ENCODE data around the gene MAP3K4.
"Not testable (repeated sequence)": the region's sequence is repeated elsewhere in the genome, so short reads cannot be mapped to it uniquely, and the experiment has no call there.

The MAP3K4 gene

DNA sequence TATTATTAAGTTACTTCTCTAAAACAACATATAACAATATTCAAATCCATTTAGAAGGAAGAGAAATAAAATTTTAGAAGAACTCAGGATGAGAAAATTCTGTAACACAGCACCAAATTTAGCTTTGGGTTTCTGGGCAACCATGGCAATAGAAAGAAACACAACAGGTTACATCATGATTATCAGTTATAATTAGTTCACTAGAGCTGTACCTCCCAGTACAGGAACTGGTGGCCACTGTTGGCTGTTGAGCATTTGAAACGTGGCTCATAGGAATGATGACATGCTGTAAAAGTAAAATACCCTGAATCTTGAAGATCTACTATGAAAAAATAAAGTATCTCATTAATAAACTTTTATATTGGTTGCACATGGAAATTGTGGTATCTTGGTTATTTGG lies 23.7 kb upstream of the MAP3K4 start:
- DNase-seq (ENCODE audit: low spot score): no peak

DNA sequence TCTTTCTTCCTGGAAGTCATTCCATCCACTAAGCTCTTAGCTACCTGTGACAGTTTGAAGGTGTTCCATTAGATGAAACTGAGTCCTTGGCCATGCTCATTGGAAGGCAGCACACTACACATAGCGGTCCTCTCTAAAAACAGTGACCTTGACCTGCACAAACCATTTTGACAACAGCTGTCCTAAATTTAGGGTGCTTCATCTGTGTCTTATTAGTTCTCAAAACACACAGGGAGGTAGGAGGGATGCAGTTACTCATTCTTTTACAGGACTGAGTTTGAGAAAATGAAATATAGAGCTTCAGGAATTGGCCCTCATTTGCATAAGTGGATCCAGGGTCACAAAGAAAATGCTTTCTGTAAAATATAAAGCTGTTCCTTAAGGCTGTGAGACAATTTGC lies 20.4 kb upstream of the MAP3K4 start:
- DNase-seq (ENCODE audit: low spot score): no peak

DNA sequence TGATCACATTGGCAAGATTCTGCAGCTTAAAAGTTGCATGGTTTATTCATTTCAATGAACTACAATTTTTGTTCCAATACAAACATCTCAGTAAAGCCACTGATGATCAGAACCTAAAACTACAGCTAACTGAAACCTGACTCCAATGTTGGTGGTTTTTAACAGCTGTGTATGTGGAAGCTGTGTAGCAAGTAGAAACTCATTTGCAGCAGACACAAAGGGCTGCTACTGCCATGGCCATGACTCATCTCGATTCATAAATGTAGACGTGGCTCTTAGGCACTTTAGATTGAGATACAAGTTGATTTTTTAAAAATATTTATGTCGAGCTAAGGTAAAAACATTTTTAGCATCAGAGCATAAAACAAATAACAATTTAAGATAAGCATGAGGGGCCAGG lies 19.5 kb upstream of the MAP3K4 start:
- no peak for DNase-seq (ENCODE audit: low spot score)

- DNase-seq (ENCODE audit: low spot score): not testable (repeated sequence)
These were observed 19.0 kb upstream of the MAP3K4 start for GRCh38 chr6:160972594-160972993.

GRCh38 chr6:160973311-160974250 lies 18.0 kb upstream of the MAP3K4 start:
- DNase-seq (ENCODE audit: low spot score): no peak

- DNase-seq (ENCODE audit: low spot score): no peak
These were observed 17.2 kb upstream of the MAP3K4 start for GRCh38 chr6:160974304-160974771.

DNA sequence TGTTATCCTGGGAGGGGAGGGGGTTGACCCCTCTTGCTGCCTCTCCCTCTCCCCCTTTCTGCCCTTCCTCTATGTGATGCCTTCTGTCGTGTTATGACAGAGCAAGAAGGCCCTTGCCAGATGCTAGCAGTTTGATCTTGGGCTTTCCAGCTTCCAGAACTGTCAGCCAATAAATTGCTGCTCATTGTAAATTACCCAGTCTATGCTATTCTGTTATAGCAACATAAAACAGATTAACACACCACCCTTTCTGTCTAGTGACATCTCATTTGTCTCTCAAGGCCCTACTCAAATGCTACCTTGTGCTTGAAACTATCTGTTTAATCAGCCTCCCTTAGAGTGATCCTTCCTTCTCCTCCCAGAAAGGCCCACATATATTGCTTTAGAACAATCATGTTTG lies 16.4 kb upstream of the MAP3K4 start:
- no peak for DNase-seq (ENCODE audit: low spot score)

DNA sequence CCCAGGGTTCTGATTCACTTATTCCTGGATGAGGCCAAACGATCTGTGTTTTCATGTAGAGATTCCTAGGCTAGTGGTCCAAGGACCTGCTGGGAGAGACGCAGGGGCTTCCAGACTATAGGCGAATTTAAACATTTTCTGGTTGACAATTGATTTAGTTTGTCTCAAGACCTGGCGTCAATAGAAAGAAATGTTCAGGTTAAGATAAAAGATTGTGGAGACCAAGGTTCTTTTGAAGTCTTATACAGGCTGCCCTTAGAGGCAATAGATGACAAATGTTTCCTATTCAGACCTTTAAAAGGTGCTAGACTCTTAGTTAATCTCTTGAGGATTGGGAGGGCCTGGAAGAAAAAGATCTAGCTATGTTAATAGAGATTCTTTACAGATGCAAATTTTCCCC lies 15.6 kb upstream of the MAP3K4 start:
- DNase-seq (ENCODE audit: low spot score): not testable (repeated sequence)

GRCh38 chr6:160978141-160978901 lies 13.2 kb upstream of the MAP3K4 start:
- no peak for DNase-seq (ENCODE audit: low spot score)

DNA sequence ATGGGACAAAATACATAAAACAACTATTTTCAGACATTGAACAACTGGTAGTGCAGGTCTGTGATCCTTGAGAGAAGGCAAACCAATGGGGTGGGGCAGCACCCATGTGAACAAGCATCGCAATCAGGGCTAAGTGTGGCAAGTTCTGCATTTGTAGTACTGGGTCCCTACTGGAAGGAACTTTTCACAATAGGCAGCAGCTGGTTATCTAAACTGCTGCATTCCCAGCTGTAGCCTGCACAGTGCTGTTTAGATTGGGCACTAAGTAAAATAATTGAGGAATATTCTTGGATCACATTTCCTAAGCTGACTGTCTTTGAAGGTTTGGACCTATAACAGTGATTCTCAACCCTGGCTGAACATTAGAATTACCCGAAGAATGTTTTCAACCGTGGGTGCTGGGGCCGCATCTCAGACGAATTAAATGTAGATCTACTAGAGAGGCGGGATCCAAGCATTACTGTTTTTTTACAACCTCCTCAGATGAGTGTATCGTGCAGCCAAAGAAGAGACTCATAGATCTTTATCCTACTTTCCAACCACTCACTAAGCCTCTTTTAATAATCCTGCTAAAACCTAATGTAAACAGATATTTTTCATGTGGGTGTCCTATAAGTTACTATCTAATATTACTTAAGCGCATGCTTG lies 12.4 kb upstream of the MAP3K4 start:
- no peak for DNase-seq (ENCODE audit: low spot score)

GRCh38 chr6:160983377-160983948 lies 8.1 kb upstream of the MAP3K4 start:
- DNase-seq (ENCODE audit: low spot score): not testable (repeated sequence)

GRCh38 chr6:160986851-160987250 lies 4.7 kb upstream of the MAP3K4 start:
- DNase-seq (ENCODE audit: low spot score): no peak

DNA sequence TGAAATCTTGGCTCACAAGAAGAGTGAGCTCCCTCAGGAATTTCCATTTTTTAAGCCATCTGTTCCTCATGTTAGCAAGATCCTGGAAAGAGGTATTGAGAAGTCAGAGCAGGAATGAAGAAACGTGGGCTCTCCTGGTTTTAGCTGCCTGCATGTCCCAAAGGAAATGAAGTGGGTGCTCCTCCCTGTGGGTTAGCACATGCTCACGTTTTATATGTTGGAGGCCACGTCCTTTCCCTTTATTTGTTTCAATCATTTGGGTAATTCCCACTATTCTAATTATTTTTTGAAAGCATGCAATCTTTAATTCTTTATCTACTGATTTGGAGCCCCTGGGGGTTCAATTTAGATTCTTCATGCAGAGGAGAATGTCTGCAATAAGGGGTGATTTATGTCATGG lies 4.3 kb upstream of the MAP3K4 start:
- no peak for DNase-seq (ENCODE audit: low spot score)

- no peak for DNase-seq (ENCODE audit: low spot score)
These were observed 643 bp upstream of the MAP3K4 start for GRCh38 chr6:160990847-160991405.

DNA sequence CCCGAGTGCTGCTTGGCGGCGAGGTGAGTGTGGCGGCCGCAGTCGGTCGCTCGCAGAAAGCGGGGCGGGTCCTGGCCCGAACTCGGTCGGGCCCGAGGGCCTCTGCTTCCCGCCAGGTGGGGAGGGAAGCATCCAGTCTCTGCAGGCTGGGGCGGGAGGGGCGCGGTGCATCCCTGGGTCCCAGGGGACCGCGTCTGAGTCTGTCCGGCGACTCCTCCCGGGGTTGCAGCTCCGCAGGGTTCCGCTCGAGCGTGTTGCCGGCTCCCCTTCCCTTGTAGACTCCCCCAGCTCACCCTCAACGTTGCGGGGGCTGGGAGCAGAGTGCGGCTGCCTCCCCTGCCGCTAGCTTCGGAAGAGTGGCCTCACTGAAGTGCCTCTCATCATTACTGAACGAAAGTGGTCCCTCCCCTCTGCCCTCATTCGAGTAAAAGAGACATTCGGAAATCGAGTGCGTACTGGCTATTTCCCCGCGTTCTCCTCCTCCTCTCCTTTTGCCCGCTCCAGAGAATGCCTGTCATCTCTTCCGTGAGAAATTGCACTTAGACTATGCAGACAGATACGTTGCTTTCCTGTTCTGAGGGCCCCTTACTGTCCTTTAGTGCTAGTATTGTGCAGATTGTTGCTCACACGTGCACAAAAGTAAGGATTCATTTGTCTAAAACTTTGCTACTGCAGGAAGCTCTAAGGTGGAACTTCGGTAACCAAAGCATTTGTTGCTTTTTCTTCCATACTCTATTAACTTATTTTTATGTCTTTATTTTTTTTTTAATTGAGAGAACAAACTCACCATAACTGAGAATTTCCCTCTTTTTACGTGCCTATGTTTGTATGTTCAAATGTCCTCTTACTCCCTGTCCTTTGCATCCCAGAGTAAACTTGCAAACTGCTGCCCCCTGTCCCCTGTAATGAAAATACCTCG lies 751 bp downstream of the MAP3K4 start:
- DNase-seq (ENCODE audit: low spot score): peak; percentile 75

DNA sequence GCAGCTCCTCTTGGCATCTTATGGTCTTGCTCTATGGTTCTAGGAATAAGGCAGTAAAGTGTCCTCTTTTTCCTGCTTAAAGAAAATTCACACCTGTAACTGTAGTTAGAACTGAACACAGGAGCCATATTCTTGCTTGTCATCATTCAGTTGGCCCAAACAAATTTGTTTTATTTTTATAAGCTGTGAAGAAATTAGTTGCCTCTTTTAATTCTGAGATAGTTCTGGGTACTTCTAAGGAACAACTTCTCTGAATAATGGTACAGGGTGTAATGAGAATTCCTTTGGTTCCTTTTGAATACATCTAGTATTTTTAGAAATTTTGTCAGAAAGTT lies 1.4 kb downstream of the MAP3K4 start:
- DNase-seq (ENCODE audit: low spot score): no peak

DNA sequence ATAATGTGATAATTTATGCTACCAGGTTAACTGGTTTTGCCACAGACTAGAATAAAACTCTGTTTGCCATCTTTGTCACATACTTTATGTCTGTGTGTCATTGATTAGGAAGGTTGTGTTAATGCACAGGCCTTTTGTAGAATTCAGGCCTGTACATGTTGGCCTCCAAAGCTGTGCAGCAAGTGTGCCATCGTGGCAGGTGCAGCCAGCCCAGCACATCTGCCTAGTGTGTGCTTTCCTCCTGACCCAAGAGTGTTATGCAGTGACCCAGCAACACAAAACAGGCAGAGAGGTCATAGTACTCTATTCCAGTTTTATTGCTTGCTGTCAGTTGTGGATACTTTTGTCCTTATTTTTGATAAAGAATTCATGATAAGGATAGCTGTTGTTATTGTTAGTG lies 3.7 kb downstream of the MAP3K4 start:
- DNase-seq (ENCODE audit: low spot score): no peak

GRCh38 chr6:160996131-160996601 lies 4.6 kb downstream of the MAP3K4 start:
- DNase-seq (ENCODE audit: low spot score): no peak

GRCh38 chr6:160998217-160998616 lies 6.6 kb downstream of the MAP3K4 start:
- DNase-seq (ENCODE audit: low spot score): no peak

DNA sequence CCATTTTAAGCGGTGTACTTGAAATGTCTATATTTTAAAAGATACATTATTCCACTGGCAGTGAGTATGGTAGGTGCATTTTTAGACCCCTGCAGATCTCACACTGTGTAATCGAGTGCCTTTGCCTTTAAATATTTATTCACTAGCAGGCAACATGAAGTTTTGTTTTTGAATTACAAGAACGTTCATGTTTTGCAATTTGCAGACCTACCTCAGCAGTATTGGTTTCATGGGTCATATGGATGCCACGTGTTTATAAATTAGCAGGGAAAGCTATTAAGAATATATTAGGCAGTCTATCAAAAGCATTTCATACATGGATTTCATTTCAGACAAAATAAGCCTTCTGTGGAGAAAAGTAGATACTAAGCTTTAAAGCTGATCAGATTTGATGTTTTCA lies 7.2 kb downstream of the MAP3K4 start:
- DNase-seq (ENCODE audit: low spot score): no peak

- no peak for DNase-seq (ENCODE audit: low spot score)
These were observed 7.9 kb downstream of the MAP3K4 start for GRCh38 chr6:160999516-160999915.

Data from globus pallidus (tissue), 1 donor.